Activated T-cell treated with anti-CD3 and anti-CD28 coated beads, Interleukin-2, amount 50 U/mL, for 72 hours (primary cell): Measurements from ENCODE around the gene VCY. TPM values are rescaled to one million over a fixed set of nuclear protein-coding genes. Genes with fewer than 3 reads are reported as not detected.
"Not testable (repeated sequence)": the region's sequence is repeated elsewhere in the genome, so short reads cannot be mapped to it uniquely, and the experiment has no call there.

Source experiments
- ATAC-seq, 2 donors: fragments of 150-1000 bp; cut with Tn5 transposase; replicated peaks in 1 of 2; 2 replicates each; pipeline ENCODE4 v1.10.0; 2021; ENCODE audit warnings: moderate library complexity in 2 of 2, mild to moderate bottlenecking in 1 of 2
- DNase-seq, 2 donors: peaks; one replicate each; pipeline ENCODE4 v3.0.0; 2021 to 2022; ENCODE audit warnings: mixed read lengths in 1 of 2
- H3K27ac Mint-ChIP-seq: one replicate; pipeline ENCODE4 v1.8.0; 2022; ENCODE audit warnings: mild to moderate bottlenecking, moderate library complexity, mixed read lengths
- H3K27me3 Mint-ChIP-seq: one replicate; pipeline ENCODE4 v1.8.0; 2022; ENCODE audit warnings: low read depth, mixed read lengths
- H3K36me3 Mint-ChIP-seq, 2 donors: one replicate each; pipeline ENCODE4 v1.8.0; 2022; ENCODE audit warnings: mixed read lengths in 2 of 2, mild to moderate bottlenecking in 1 of 2; ENCODE audit not compliant: insufficient read depth in 2 of 2
- H3K4me1 Mint-ChIP-seq: one replicate; pipeline ENCODE4 v1.8.0; 2022; ENCODE audit warnings: low read depth, mixed read lengths
- H3K4me3 Mint-ChIP-seq, 2 donors: one replicate each; pipeline ENCODE4 v1.8.0; 2022; ENCODE audit warnings: mild to moderate bottlenecking in 2 of 2, mixed read lengths in 2 of 2, moderate library complexity in 2 of 2
- H3K9me3 Mint-ChIP-seq, 2 donors: one replicate each; pipeline ENCODE4 v1.8.0; 2022; ENCODE audit warnings: mixed read lengths in 2 of 2
- total RNA-seq, 2 donors: library from RNA; stranded (reverse); gene quantifications; one replicate each; pipeline ENCODE4 v1.2.3, GENCODE V29; 2022

The VCY gene
- total RNA-seq: not detected

- ATAC-seq, H3K27ac Mint-ChIP-seq, H3K4me1 Mint-ChIP-seq, H3K9me3 Mint-ChIP-seq, H3K36me3 Mint-ChIP-seq, H3K4me3 Mint-ChIP-seq, H3K27me3 Mint-ChIP-seq, DNase-seq: not testable (repeated sequence)
These were observed at the start of gene VCY for GRCh38 chrY:13986373-13986772. TSS of gene VCY (minus strand) at chrY:13986473. CDS start at chrY:13986440, 33 bp downstream.

- not testable (repeated sequence) for H3K4me3 Mint-ChIP-seq, H3K9me3 Mint-ChIP-seq, H3K36me3 Mint-ChIP-seq, H3K4me1 Mint-ChIP-seq, ATAC-seq, H3K27ac Mint-ChIP-seq, H3K27me3 Mint-ChIP-seq, DNase-seq
These were observed 44.1 kb upstream of the VCY start for GRCh38 chrY:14030395-14030794.

- not testable (repeated sequence) for DNase-seq, H3K9me3 Mint-ChIP-seq, H3K27ac Mint-ChIP-seq, H3K27me3 Mint-ChIP-seq, ATAC-seq, H3K4me3 Mint-ChIP-seq, H3K36me3 Mint-ChIP-seq, H3K4me1 Mint-ChIP-seq
These were observed 25.6 kb upstream of the VCY start for GRCh38 chrY:14011916-14012315.

GRCh38 chrY:13942406-13942805 is 43.9 kb downstream of the VCY start:
- H3K36me3 Mint-ChIP-seq, H3K27me3 Mint-ChIP-seq, H3K9me3 Mint-ChIP-seq, H3K4me1 Mint-ChIP-seq, H3K4me3 Mint-ChIP-seq, DNase-seq, H3K27ac Mint-ChIP-seq, ATAC-seq: not testable (repeated sequence)

Other genes starting within 250 kb of the VCY start
- not detected for gene VCY1B, start 69.8 kb upstream of the VCY start, total RNA-seq